Endothelial cell of umbilical vein (primary cell): ENCODE results near the gene OR1A2. TPM values are rescaled to one million over a fixed set of nuclear protein-coding genes. Genes with fewer than 3 reads are reported as not detected.

Source experiments
- BruUV-seq: library from RNA; stranded (reverse); fragments of 400-500 nt; replicated peaks from 2 replicates; lab custom pipeline; 2021; lab: Mats Ljungman, UMichigan
- CTCF ChIA-PET: fragments of 300-600, 350-600 bp; sonication (Branson Sonifier 250); formaldehyde crosslinking; loops from one replicate; lab custom pipeline; 2021; ENCODE audit warnings: antibody characterized with exemption, inconsistent platforms; lab: Charles Lee
- POLR2A ChIA-PET: fragments of 300-600, 350-600 bp; sonication (Branson Sonifier 250); formaldehyde crosslinking; loops from one replicate; lab custom pipeline; 2021; ENCODE audit warnings: antibody characterized with exemption, inconsistent platforms; lab: Charles Lee
- DNase-seq: peaks from one replicate; pipeline ENCODE4 v3.0.0-alpha.2; 2011; ENCODE audit warnings: low read depth, low spot score
- FAIRE-seq: peaks from 2 replicates; lab custom pipeline; 2011; peaks lifted over from hg19 to GRCh38; lab: Jason Lieb, UNC
- H2AFZ ChIP-seq: 2 replicates; pipeline ENCODE4 v1.6.0; 2012; ENCODE audit warnings: low read depth, low read length, control low read depth, inconsistent platforms
- H3K27ac ChIP-seq: 2 replicates; pipeline ENCODE4 v1.5.1; 2011; ENCODE audit warnings: low read depth, mild to moderate bottlenecking, control low read depth, low read length, moderate library complexity; ENCODE audit not compliant: insufficient read depth
- H3K27me3 ChIP-seq, 2 experiments: 2 replicates each; pipeline versions ENCODE4 v1.6.0 to v1.6.1; 2011; ENCODE audit warnings: low read length in 2 of 2, mixed read lengths in 1 of 2; ENCODE audit not compliant: control insufficient read depth in 2 of 2, insufficient read depth in 2 of 2
- H3K36me3 ChIP-seq, 2 experiments: 2 replicates in 1 of 2; 3 replicates in 1 of 2; pipeline ENCODE4 v1.5.1; 2011; ENCODE audit warnings: low read length in 2 of 2, mild to moderate bottlenecking in 1 of 2, moderate library complexity in 1 of 2; ENCODE audit not compliant: control insufficient read depth in 2 of 2, insufficient read depth in 2 of 2; ENCODE audit errors: extremely low read depth in 1 of 2
- H3K4me1 ChIP-seq: 3 replicates; pipeline ENCODE4 v1.5.1; 2011; ENCODE audit warnings: mild to moderate bottlenecking, low read length; ENCODE audit not compliant: control insufficient read depth, insufficient read depth; ENCODE audit errors: extremely low read depth
- H3K4me2 ChIP-seq: 2 replicates; pipeline ENCODE4 v1.6.1; 2011; ENCODE audit warnings: low read length, control low read depth, mixed read lengths; ENCODE audit not compliant: insufficient read depth
- H3K4me3 ChIP-seq, 3 experiments: fragments of 200-600 bp in 1 of 3; sonication (generic), shearing (Covaris generic) in 1 of 3; replicated peaks in 1 of 3; 2 replicates each; pipeline ENCODE4 v1.5.1; 2011 to 2016; ENCODE audit warnings: control low read depth in 3 of 3, low read length in 3 of 3, mild to moderate bottlenecking in 2 of 3, inconsistent platforms in 1 of 3, low read depth in 1 of 3, moderate library complexity in 1 of 3; ENCODE audit not compliant: insufficient read depth in 1 of 3
- H3K79me2 ChIP-seq: 2 replicates; pipeline ENCODE4 v1.6.0; 2012; ENCODE audit warnings: low read length, inconsistent platforms; ENCODE audit not compliant: control insufficient read depth, insufficient read depth
- H3K9ac ChIP-seq: replicated peaks from 2 replicates; pipeline ENCODE3; 2011; ENCODE audit warnings: low read length, control low read depth; ENCODE audit not compliant: insufficient read depth; ENCODE audit errors: extremely low read depth
- H3K9me1 ChIP-seq: replicated peaks from 3 replicates; pipeline ENCODE4 v1.6.0; 2011; ENCODE audit warnings: mild to moderate bottlenecking, low read length; ENCODE audit not compliant: control insufficient read depth, insufficient read depth; ENCODE audit errors: extremely low read depth
- H3K9me3 ChIP-seq: replicated peaks from 2 replicates; pipeline ENCODE4 v1.5.1; 2012; ENCODE audit warnings: low read length, inconsistent platforms; ENCODE audit not compliant: control insufficient read depth, insufficient read depth
- H4K20me1 ChIP-seq: replicated peaks from 2 replicates; pipeline ENCODE3; 2011; ENCODE audit warnings: mild to moderate bottlenecking, low read length; ENCODE audit not compliant: control insufficient read depth, insufficient read depth; ENCODE audit errors: extremely low read depth
- EZH2 ChIP-seq: IDR thresholded peaks from 2 replicates; pipeline ENCODE4 v1.6.1; 2012; ENCODE audit warnings: borderline replicate concordance, low read depth, mild to moderate bottlenecking, moderate library complexity, low read length, inconsistent platforms; ENCODE audit not compliant: severe bottlenecking
- FOS ChIP-seq: IDR thresholded peaks from 2 replicates; pipeline ENCODE4 v1.6.1; 2011; ENCODE audit warnings: mild to moderate bottlenecking, low read length, moderate library complexity, borderline replicate concordance; ENCODE audit not compliant: insufficient read depth
- GATA2 ChIP-seq: IDR thresholded peaks from 2 replicates; pipeline ENCODE4 v1.7.0; 2011; ENCODE audit warnings: low read depth, mild to moderate bottlenecking, moderate library complexity, mixed read lengths, low read length; ENCODE audit not compliant: insufficient read length, insufficient read depth
- MYC ChIP-seq: IDR thresholded peaks from one replicate; pipeline ENCODE4 v1.6.1; 2011; ENCODE audit warnings: mild to moderate bottlenecking, low read depth, low read length
- POLR2AphosphoS5 ChIP-seq: IDR thresholded peaks from 2 replicates; pipeline ENCODE4 v1.6.1; 2012; ENCODE audit warnings: low read depth, mild to moderate bottlenecking, control low read depth, low read length, moderate library complexity; ENCODE audit not compliant: insufficient read depth
- dilution Hi-C: fragments of 300-500 bp; cut with MboI; formaldehyde crosslinking; loops from one replicate; pipeline ENCODE4 v1.15.0; 2019; ENCODE audit warnings: low sequenced_read_pairs; ENCODE audit not compliant: extremely low pct_ligation_motif_present
- intact Hi-C: fragments of 100-400 bp; cut with micrococcal nuclease; formaldehyde crosslinking; loops from one replicate; pipeline ENCODE4 v1.10.0; 2022
- polyA plus RNA-seq, 4 experiments: library from polyadenylated mRNA; depleted of rRNA in 3 of 4; stranded (reverse) in 3 of 4; unstranded in 1 of 4; fragments of >200 nt; gene quantifications; 2 replicates each; pipeline versions ENCODE4 v1.2.1 to v1.2.3, GENCODE V29; 2011 to 2012; ENCODE audit warnings: missing spikeins in 1 of 4
- total RNA-seq: library from RNA; stranded (reverse); gene quantifications from 2 replicates; pipeline ENCODE4 v1.2.3, GENCODE V29; 2021
- TF ChIP-seq, protein P1 (sequence below), 2 donors: IDR thresholded peaks; 1 replicate in 1 of 2; 2 replicates in 1 of 2; pipeline ENCODE4 v1.5.1; 2011; ENCODE audit warnings: low read length in 2 of 2, mild to moderate bottlenecking in 2 of 2, moderate library complexity in 2 of 2, control low read depth in 1 of 2, inconsistent platforms in 1 of 2, low read depth in 1 of 2; ENCODE audit not compliant: insufficient read depth in 1 of 2; ENCODE audit errors: extremely low read depth in 1 of 2
- TF ChIP-seq, protein P2 (sequence below): IDR thresholded peaks from 2 replicates; pipeline ENCODE4 v1.6.1; 2011; ENCODE audit not compliant: insufficient read depth, insufficient read length

Gene OR1A2
- total and polyA plus RNA-seq, 2 donors (not counting 3 experiments of a cell fraction or from before 2014, with no cell fraction given): not detected

DNA sequence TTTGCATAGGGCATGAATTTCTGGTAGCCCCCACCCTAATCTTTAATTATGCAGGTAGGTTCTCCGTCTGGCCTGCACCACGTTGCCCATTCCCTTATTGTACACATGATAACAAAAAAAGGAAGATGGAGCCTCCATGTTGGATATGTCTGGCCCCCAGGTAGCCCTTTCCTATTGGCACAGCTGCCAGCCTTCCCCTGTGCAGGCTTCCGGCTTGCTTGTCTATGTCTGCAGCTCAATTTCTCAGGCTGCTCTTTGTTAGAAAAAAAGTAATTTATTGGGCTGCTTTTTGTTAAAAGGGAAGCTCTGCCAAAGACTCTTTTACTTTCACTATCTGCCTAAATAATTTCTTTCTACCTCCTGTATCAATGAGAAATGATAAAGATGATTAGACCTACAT is 15.7 kb downstream of the OR1A2 start:
- no peak overlapping the region for H3K4me3 ChIP-seq
- H3K27me3 ChIP-seq: no peaks in the 10 kb centered on the region
- ChIA-PET POLR2A (no interaction called here), CTCF (no interaction called here)
- dilution Hi-C loops: no loop called here
- peaks cover 3% of the 10 kb centered on the region for H3K9me3 ChIP-seq
- H2AFZ ChIP-seq: no peak overlapping the region
- no peaks in the 10 kb centered on the region for H3K4me1 ChIP-seq
- H3K4me2 ChIP-seq: no peak overlapping the region
- BruUV-seq: no TSS peak
- DNase-seq: no peak
- H3K36me3 ChIP-seq: no peaks in the 10 kb centered on the region
- H3K9ac ChIP-seq: no peak overlapping the region
- H3K79me2 ChIP-seq: no peaks in the 10 kb centered on the region
- H4K20me1 ChIP-seq: no peaks in the 10 kb centered on the region
- intact Hi-C loops: no loop called here
- H3K27ac ChIP-seq: no peak overlapping the region
- no peaks in the 10 kb centered on the region for H3K9me1 ChIP-seq
- FAIRE-seq: no peak
- no peak for TF ChIP-seq FOS
- no peak for TF ChIP-seq GATA2
- TF ChIP-seq, protein P1, sequence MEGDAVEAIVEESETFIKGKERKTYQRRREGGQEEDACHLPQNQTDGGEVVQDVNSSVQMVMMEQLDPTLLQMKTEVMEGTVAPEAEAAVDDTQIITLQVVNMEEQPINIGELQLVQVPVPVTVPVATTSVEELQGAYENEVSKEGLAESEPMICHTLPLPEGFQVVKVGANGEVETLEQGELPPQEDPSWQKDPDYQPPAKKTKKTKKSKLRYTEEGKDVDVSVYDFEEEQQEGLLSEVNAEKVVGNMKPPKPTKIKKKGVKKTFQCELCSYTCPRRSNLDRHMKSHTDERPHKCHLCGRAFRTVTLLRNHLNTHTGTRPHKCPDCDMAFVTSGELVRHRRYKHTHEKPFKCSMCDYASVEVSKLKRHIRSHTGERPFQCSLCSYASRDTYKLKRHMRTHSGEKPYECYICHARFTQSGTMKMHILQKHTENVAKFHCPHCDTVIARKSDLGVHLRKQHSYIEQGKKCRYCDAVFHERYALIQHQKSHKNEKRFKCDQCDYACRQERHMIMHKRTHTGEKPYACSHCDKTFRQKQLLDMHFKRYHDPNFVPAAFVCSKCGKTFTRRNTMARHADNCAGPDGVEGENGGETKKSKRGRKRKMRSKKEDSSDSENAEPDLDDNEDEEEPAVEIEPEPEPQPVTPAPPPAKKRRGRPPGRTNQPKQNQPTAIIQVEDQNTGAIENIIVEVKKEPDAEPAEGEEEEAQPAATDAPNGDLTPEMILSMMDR (IDR thresholded peaks at IDR 0.05; ENCODE audit: extremely low read depth in 1 of 2, insufficient read depth in 1 of 2, low read depth in 1 of 2, low read length in 2 of 2): no peak
- no peak for TF ChIP-seq MYC
- TF ChIP-seq POLR2AphosphoS5: no peak
- TF ChIP-seq, protein P2, sequence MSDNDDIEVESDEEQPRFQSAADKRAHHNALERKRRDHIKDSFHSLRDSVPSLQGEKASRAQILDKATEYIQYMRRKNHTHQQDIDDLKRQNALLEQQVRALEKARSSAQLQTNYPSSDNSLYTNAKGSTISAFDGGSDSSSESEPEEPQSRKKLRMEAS: no peak
- no peak for TF ChIP-seq EZH2
